K562 (cell line): ENCODE data around the gene IGSF8. TPM values are rescaled to one million over a fixed set of nuclear protein-coding genes. Genes with fewer than 3 reads are reported as not detected.

Source experiments
- ATAC-seq: fragments of 200-7000 bp; cut with Tn5 transposase; 3 replicates; pipeline ENCODE4 v1.9.1; 2020; ENCODE audit warnings: moderate library complexity
- BruUV-seq: library from RNA; stranded (reverse); fragments of 400-500 nt; replicated peaks from 2 replicates; lab custom pipeline; 2021; lab: Mats Ljungman, UMichigan
- CTCF ChIA-PET: fragments of 300-600 bp; formaldehyde crosslinking; extraction: SDS; loops from one replicate; lab custom pipeline; 2021; ENCODE audit warnings: low intra/inter-chr PET ratio; lab: Yijun Ruan, JAX
- POLR2A ChIA-PET: fragments of 300-600, 350-650 bp; sonication (Branson Sonifier 250); formaldehyde crosslinking; extraction: SDS; loops from one replicate; lab custom pipeline; 2021; ENCODE audit warnings: antibody characterized with exemption, inconsistent platforms; lab: Yijun Ruan, JAX
- DNase-seq, 4 experiments: peaks; one replicate each; pipeline versions ENCODE4 v3.0.0 to v3.0.0-alpha.2; 2011 to 2018; ENCODE audit warnings: low spot score in 3 of 4, mixed read lengths in 3 of 4; ENCODE audit errors: extremely low read depth in 1 of 4
- FAIRE-seq: peaks from 2 replicates; lab custom pipeline; 2011; peaks lifted over from hg19 to GRCh38; lab: Jason Lieb, UNC
- H2AFZ ChIP-seq: 2 replicates; pipeline ENCODE4 v1.6.0; 2011; ENCODE audit warnings: low read depth, low read length, control low read depth, inconsistent platforms
- H3K27ac ChIP-seq: fragments of 200-600 bp; 3 replicates; pipeline ENCODE4 v1.8.0; 2011; ENCODE audit warnings: low read depth, mild to moderate bottlenecking, control low read depth, inconsistent platforms, low read length, moderate library complexity, mixed read lengths; ENCODE audit errors: extremely low read depth
- H3K27me3 ChIP-seq, 2 experiments: fragments of 300-600 bp in 1 of 2; 2 replicates in 1 of 2; 3 replicates in 1 of 2; pipeline versions ENCODE4 v1.6.0 to v1.8.0; 2011; ENCODE audit warnings: inconsistent platforms in 2 of 2, low read length in 2 of 2, mild to moderate bottlenecking in 1 of 2, mixed read lengths in 1 of 2, moderate library complexity in 1 of 2; ENCODE audit not compliant: control insufficient read depth in 2 of 2, insufficient read depth in 2 of 2
- H3K36me3 ChIP-seq: fragments of 300-600 bp; 3 replicates; pipeline ENCODE4 v1.8.0; 2011; ENCODE audit warnings: mild to moderate bottlenecking, low read length, inconsistent platforms; ENCODE audit not compliant: control insufficient read depth, insufficient read depth
- H3K4me1 ChIP-seq, 2 experiments: fragments of 200-600 bp in 1 of 2; replicated peaks in 1 of 2; 2 replicates in 1 of 2; 3 replicates in 1 of 2; pipeline versions ENCODE4 v1.5.1 to v1.8.0; 2011; ENCODE audit warnings: inconsistent platforms in 2 of 2, low read length in 2 of 2, mild to moderate bottlenecking in 1 of 2, mixed read lengths in 1 of 2, moderate library complexity in 1 of 2; ENCODE audit not compliant: control insufficient read depth in 2 of 2, insufficient read depth in 2 of 2
- H3K4me2 ChIP-seq: 2 replicates; pipeline ENCODE4 v1.6.1; 2011; ENCODE audit warnings: low read length, control low read depth, inconsistent platforms, mixed read lengths; ENCODE audit not compliant: insufficient read depth
- H3K4me3 ChIP-seq: fragments of 200-600 bp; sonication (generic), shearing (Covaris generic); 2 replicates; pipeline ENCODE4 v1.5.1; 2016; ENCODE audit warnings: control low read depth, inconsistent platforms
- H3K79me2 ChIP-seq: fragments of 200-600 bp; 3 replicates; pipeline ENCODE4 v1.8.0; 2011; ENCODE audit warnings: low read length, inconsistent platforms; ENCODE audit not compliant: control insufficient read depth, insufficient read depth
- H3K9ac ChIP-seq, 2 experiments: 2 replicates each; pipeline versions ENCODE4 v1.6.0 to v1.6.1; 2011; ENCODE audit warnings: low read depth in 2 of 2, low read length in 2 of 2, control low read depth in 1 of 2, inconsistent platforms in 1 of 2, mild to moderate bottlenecking in 1 of 2, mixed read lengths in 1 of 2; ENCODE audit not compliant: insufficient read depth in 1 of 2
- H3K9me1 ChIP-seq: one replicate; pipeline ENCODE4 v1.6.0; 2011; ENCODE audit warnings: inconsistent platforms, mild to moderate bottlenecking, low read length, moderate library complexity; ENCODE audit not compliant: control insufficient read depth, insufficient read depth
- H3K9me3 ChIP-seq: replicated peaks from 2 replicates; pipeline ENCODE4 v1.5.1; 2011; ENCODE audit warnings: low read depth, low read length, inconsistent platforms; ENCODE audit not compliant: control insufficient read depth, insufficient read depth
- H4K20me1 ChIP-seq: replicated peaks from 2 replicates; pipeline ENCODE4 v1.6.1; 2011; ENCODE audit warnings: low read length, inconsistent platforms, mixed read lengths; ENCODE audit not compliant: control insufficient read depth, insufficient read depth
- MGA ChIP-seq: fragments of 450-650 bp; IDR thresholded peaks from 2 replicates; pipeline ENCODE4 v1.6.1; 2016; ENCODE audit warnings: mild to moderate bottlenecking, moderate library complexity
- PRDM10 ChIP-seq: fragments of 450-650 bp; IDR thresholded peaks from 2 replicates; pipeline ENCODE4 v1.6.1; 2018; ENCODE audit not compliant: partially characterized antibody
- SNRNP70 ChIP-seq: fragments of 200-400 bp; formaldehyde crosslinking; optimal IDR thresholded peaks from 2 replicates; pipeline ENCODE3; 2017; ENCODE audit warnings: low read depth, low read length
- ZNF175 ChIP-seq: fragments of 200-800 bp; sonication (Bioruptor generic); IDR thresholded peaks from 2 replicates; pipeline ENCODE4 v1.6.1; 2016; ENCODE audit warnings: low read depth, mild to moderate bottlenecking, missing genetic modification characterization, missing compliant biosample characterization
- ZSCAN29 ChIP-seq: fragments of 450-650 bp; IDR thresholded peaks from 2 replicates; pipeline ENCODE4 v1.6.1; 2017
- WGBS: fragments of 100-300 bp; shearing (Covaris generic); methylation state at CpG from one replicate; pipeline ENCODE4 v1.1.6; 2016; ENCODE audit warnings: low coverage, mixed read lengths; ENCODE audit not compliant: insufficient coverage; ENCODE audit errors: missing lambda C conversion rate; 5-methylcytosine and 5-hydroxymethylcytosine counted together
- in situ Hi-C: fragments of 300-500 bp; cut with MboI; formaldehyde crosslinking; loops from 4 replicates; pipeline ENCODE4 v1.15.0; 2018; ENCODE audit warnings: inconsistent platforms, mixed read lengths
- intact Hi-C: fragments of 100-400 bp; cut with micrococcal nuclease; formaldehyde crosslinking; loops from 2 replicates; pipeline ENCODE4 v1.14.2; 2022
- polyA plus RNA-seq, 8 experiments: library from polyadenylated mRNA; depleted of rRNA in 4 of 8; stranded (reverse) in 5 of 8; unstranded in 3 of 8; fragments of >200 nt; fragmentation: Nextera tagmentation in 2 of 8; fragmentation: Illumina TruSeq in 1 of 8; extraction: Ambion mirVana in 2 of 8; extraction: Trizol in 1 of 8; gene quantifications; 2 replicates each; pipeline versions ENCODE4 v1.2.1 to v1.2.3, GENCODE V29; 2011 to 2014; ENCODE audit warnings: inconsistent platforms in 1 of 8, missing spikeins in 1 of 8
- total RNA-seq, 7 experiments: library from RNA; depleted of rRNA in 6 of 7; stranded (reverse); fragments of >200 nt in 6 of 7; fragmentation: Illumina TruSeq in 2 of 7; extraction: Trizol in 2 of 7; gene quantifications; 2 replicates each; pipeline versions ENCODE4 v1.2.1 to v1.2.3, GENCODE V29; 2011 to 2021; ENCODE audit warnings: low replicate concordance in 1 of 7

Gene IGSF8
- total and polyA plus RNA-seq, 9 of the 15 experiments (the other 6 are each of a cell fraction or from before 2014, with no cell fraction given) = 0.32 to 11.7 (median 3.2) TPM

GRCh38 chr1:160098852-160099561, 588 bp upstream of the IGSF8 start:
- Histone ChIP-seq H3K79me2 (no peaks in the 10 kb centered on the region), H3K4me3 (peak overlapping the region; percentile 45), H3K4me1 (peaks cover 18 to 35% of the 10 kb centered on the region in 2 experiments; a peak in 4 of 5 replicates), H3K9me3 (no peaks in the 10 kb centered on the region), H3K9me1 (no peaks in the 10 kb centered on the region), H2AFZ (peak overlapping the region; percentile 99), H3K36me3 (no peaks in the 10 kb centered on the region), H4K20me1 (peaks cover 4% of the 10 kb centered on the region; the same call in 1 of the 2 replicates), H3K27ac (peak overlapping the region; percentile 71), H3K27me3 (no peaks in the 10 kb centered on the region), H3K9ac (peak overlapping the region; percentile 67 to 91), H3K4me2 (peak overlapping the region; percentile 88)
- BruUV-seq = no TSS peak
- POLR2A ChIA-PET = interaction anchor here (0.5 to 1.2 kb wide), 4 partner anchors 11 to 269 kb away, joined by 3 to 4 read pairs (median 3); no protein-coding TSS in a partner anchor
- in situ Hi-C loops (no loop called here), intact Hi-C loops (no loop called here)
- ATAC-seq (peak; percentile 96), FAIRE-seq (no peak), DNase-seq (peak; percentile 95 to 99 (median 98))
- CTCF ChIA-PET = interaction anchor here (1.2 to 2.9 kb wide), 2 partner anchors 14 to 153 kb away, joined by 4 to 11 read pairs; no protein-coding TSS in a partner anchor
- 9% methylated on average over 12 of the region's 40 CpGs for WGBS
- no peak for TF ChIP-seq ZNF175 (CRISPR knock-in tag)
- TF ChIP-seq PRDM10 = peak; percentile 77
- TF ChIP-seq ZSCAN29 = no peak
- no peak for TF ChIP-seq SNRNP70
- TF ChIP-seq MGA = peak; percentile 47
